Measurements from ENCODE around the gene CEP76.

The CEP76 gene

GRCh38 chr18:12750076-12750714 is 47.7 kb upstream of the CEP76 start:
- Histone ChIP-seq H3K36me3 (ENCODE audit: control insufficient read depth in 1 of 2, insufficient read depth in 2 of 2, low read length in 2 of 2) (no peaks in the 10 kb centered on the region), H2BK12ac (ENCODE audit: low read length) (no peak overlapping the region), H2AK5ac (ENCODE audit: low read length) (no peak overlapping the region), H4K91ac (ENCODE audit: low read depth, low read length) (no peak overlapping the region), H2BK5ac (ENCODE audit: low read depth, low read length, poor library complexity) (no peak overlapping the region), H3K4ac (ENCODE audit: low read depth, low read length) (no peak overlapping the region), H3K9me3 (ENCODE audit: insufficient read depth, low read depth, low read length) (peaks cover 4% of the 10 kb centered on the region), H2AFZ (ENCODE audit: insufficient read depth, low read length, poor library complexity) (no peak overlapping the region), H4K12ac (ENCODE audit: low read depth, low read length) (no peak overlapping the region), H3K79me2 (ENCODE audit: control insufficient read depth, insufficient read depth, low read length, poor library complexity) (no peaks in the 10 kb centered on the region), H3K14ac (ENCODE audit: low read length) (no peak overlapping the region), H4K8ac (ENCODE audit: low read depth, low read length) (no peak overlapping the region), H3K79me1 (ENCODE audit: low read length) (no peaks in the 10 kb centered on the region), H3K4me2 (ENCODE audit: low read length) (no peak overlapping the region), H3K27me3 (ENCODE audit: insufficient read depth, low read length) (no peaks in the 10 kb centered on the region), H3K18ac (ENCODE audit: low read length) (no peak overlapping the region), H3K4me1 (ENCODE audit: control insufficient read depth in 1 of 2, insufficient read depth in 2 of 2, low read length in 2 of 2) (peaks cover 0 to 2% of the 10 kb centered on the region in 2 experiments), H3K9ac (ENCODE audit: low read length) (no peak overlapping the region), H2BK120ac (ENCODE audit: insufficient read depth, low read length, poor library complexity) (no peak overlapping the region), H3K27ac (ENCODE audit: low read depth, low read length) (no peak overlapping the region), H3K4me3 (ENCODE audit: low read depth, low read length) (no peak overlapping the region), H3K23ac (ENCODE audit: low read length) (no peak overlapping the region)
- WGBS (ENCODE audit: extremely low coverage, insufficient coverage, insufficient read length), result no CpG with 5 or more reads among the region's 14 CpGs
- DNase-seq, result peak in 1 of 2 donors; percentile 63

- no peak overlapping the region for H4K8ac ChIP-seq (ENCODE audit: low read depth, low read length)
- no CpG with 5 or more reads among the region's 13 CpGs for WGBS (ENCODE audit: extremely low coverage, insufficient coverage, insufficient read length)
- H3K36me3 ChIP-seq (ENCODE audit: control insufficient read depth in 1 of 2, insufficient read depth in 2 of 2, low read length in 2 of 2), result no peaks in the 10 kb centered on the region
- no peak for DNase-seq
- H3K27ac ChIP-seq (ENCODE audit: low read depth, low read length), result no peak overlapping the region
- H3K4me2 ChIP-seq (ENCODE audit: low read length), result no peak overlapping the region
- H3K14ac ChIP-seq (ENCODE audit: low read length), result no peak overlapping the region
- no peak overlapping the region for H2BK12ac ChIP-seq (ENCODE audit: low read length)
- no peak overlapping the region for H2AFZ ChIP-seq (ENCODE audit: insufficient read depth, low read length, poor library complexity)
- H3K4me3 ChIP-seq (ENCODE audit: low read depth, low read length), result peak overlapping the region; percentile 50
- H2BK120ac ChIP-seq (ENCODE audit: insufficient read depth, low read length, poor library complexity), result no peak overlapping the region
- H3K27me3 ChIP-seq (ENCODE audit: insufficient read depth, low read length), result no peaks in the 10 kb centered on the region
- no peak overlapping the region for H2AK5ac ChIP-seq (ENCODE audit: low read length)
- H4K91ac ChIP-seq (ENCODE audit: low read depth, low read length), result no peak overlapping the region
- H3K4ac ChIP-seq (ENCODE audit: low read depth, low read length), result no peak overlapping the region
- no peak overlapping the region for H3K23ac ChIP-seq (ENCODE audit: low read length)
- H4K12ac ChIP-seq (ENCODE audit: low read depth, low read length), result no peak overlapping the region
- no peak overlapping the region for H2BK5ac ChIP-seq (ENCODE audit: low read depth, low read length, poor library complexity)
- H3K4me1 ChIP-seq (ENCODE audit: control insufficient read depth in 1 of 2, insufficient read depth in 2 of 2, low read length in 2 of 2), result peaks cover 0 to 2% of the 10 kb centered on the region in 2 experiments
- peaks cover 4% of the 10 kb centered on the region for H3K9me3 ChIP-seq (ENCODE audit: insufficient read depth, low read depth, low read length)
- no peaks in the 10 kb centered on the region for H3K79me2 ChIP-seq (ENCODE audit: control insufficient read depth, insufficient read depth, low read length, poor library complexity)
- H3K18ac ChIP-seq (ENCODE audit: low read length), result no peak overlapping the region
- no peak overlapping the region for H3K9ac ChIP-seq (ENCODE audit: low read length)
- no peaks in the 10 kb centered on the region for H3K79me1 ChIP-seq (ENCODE audit: low read length)
Observed at GRCh38 chr18:12749121-12749520, 46.6 kb upstream of the CEP76 start.

GRCh38 chr18:12748671-12749070 is 46.1 kb upstream of the CEP76 start:
- Histone ChIP-seq H4K91ac (ENCODE audit: low read depth, low read length) (no peak overlapping the region), H3K36me3 (ENCODE audit: control insufficient read depth in 1 of 2, insufficient read depth in 2 of 2, low read length in 2 of 2) (no peaks in the 10 kb centered on the region), H2BK120ac (ENCODE audit: insufficient read depth, low read length, poor library complexity) (no peak overlapping the region), H3K27ac (ENCODE audit: low read depth, low read length) (no peak overlapping the region), H2BK12ac (ENCODE audit: low read length) (no peak overlapping the region), H3K18ac (ENCODE audit: low read length) (no peak overlapping the region), H3K9ac (ENCODE audit: low read length) (no peak overlapping the region), H3K4me2 (ENCODE audit: low read length) (no peak overlapping the region), H4K12ac (ENCODE audit: low read depth, low read length) (no peak overlapping the region), H3K4ac (ENCODE audit: low read depth, low read length) (no peak overlapping the region), H3K27me3 (ENCODE audit: insufficient read depth, low read length) (no peaks in the 10 kb centered on the region), H3K23ac (ENCODE audit: low read length) (no peak overlapping the region), H3K79me1 (ENCODE audit: low read length) (no peaks in the 10 kb centered on the region), H2AFZ (ENCODE audit: insufficient read depth, low read length, poor library complexity) (no peak overlapping the region), H3K9me3 (ENCODE audit: insufficient read depth, low read depth, low read length) (peaks cover 4% of the 10 kb centered on the region), H4K8ac (ENCODE audit: low read depth, low read length) (no peak overlapping the region), H3K4me1 (ENCODE audit: control insufficient read depth in 1 of 2, insufficient read depth in 2 of 2, low read length in 2 of 2) (peaks cover 0 to 2% of the 10 kb centered on the region in 2 experiments), H3K4me3 (ENCODE audit: low read depth, low read length) (no peak overlapping the region), H2AK5ac (ENCODE audit: low read length) (no peak overlapping the region), H3K14ac (ENCODE audit: low read length) (no peak overlapping the region), H2BK5ac (ENCODE audit: low read depth, low read length, poor library complexity) (no peak overlapping the region), H3K79me2 (ENCODE audit: control insufficient read depth, insufficient read depth, low read length, poor library complexity) (no peaks in the 10 kb centered on the region)
- WGBS (ENCODE audit: extremely low coverage, insufficient coverage, insufficient read length), result no CpG with 5 or more reads among the region's 5 CpGs
- no peak for DNase-seq

GRCh38 chr18:12747530-12748315 is 45.2 kb upstream of the CEP76 start:
- no peak overlapping the region for H3K18ac ChIP-seq (ENCODE audit: low read length)
- no peak overlapping the region for H2AK5ac ChIP-seq (ENCODE audit: low read length)
- H3K79me1 ChIP-seq (ENCODE audit: low read length), result no peaks in the 10 kb centered on the region
- no peaks in the 10 kb centered on the region for H3K79me2 ChIP-seq (ENCODE audit: control insufficient read depth, insufficient read depth, low read length, poor library complexity)
- H3K4ac ChIP-seq (ENCODE audit: low read depth, low read length), result no peak overlapping the region
- H3K27me3 ChIP-seq (ENCODE audit: insufficient read depth, low read length), result no peaks in the 10 kb centered on the region
- H3K4me2 ChIP-seq (ENCODE audit: low read length), result no peak overlapping the region
- H3K14ac ChIP-seq (ENCODE audit: low read length), result no peak overlapping the region
- no peak overlapping the region for H2BK12ac ChIP-seq (ENCODE audit: low read length)
- no peak overlapping the region for H3K4me3 ChIP-seq (ENCODE audit: low read depth, low read length)
- H4K8ac ChIP-seq (ENCODE audit: low read depth, low read length), result no peak overlapping the region
- no peak overlapping the region for H3K27ac ChIP-seq (ENCODE audit: low read depth, low read length)
- peaks cover 4% of the 10 kb centered on the region for H3K9me3 ChIP-seq (ENCODE audit: insufficient read depth, low read depth, low read length)
- H3K23ac ChIP-seq (ENCODE audit: low read length), result no peak overlapping the region
- DNase-seq, result no peak
- no peak overlapping the region for H2BK120ac ChIP-seq (ENCODE audit: insufficient read depth, low read length, poor library complexity)
- H4K91ac ChIP-seq (ENCODE audit: low read depth, low read length), result no peak overlapping the region
- H4K12ac ChIP-seq (ENCODE audit: low read depth, low read length), result no peak overlapping the region
- no peaks in the 10 kb centered on the region for H3K36me3 ChIP-seq (ENCODE audit: control insufficient read depth in 1 of 2, insufficient read depth in 2 of 2, low read length in 2 of 2)
- WGBS (ENCODE audit: extremely low coverage, insufficient coverage, insufficient read length), result no CpG with 5 or more reads among the region's 8 CpGs
- peaks cover 0 to 2% of the 10 kb centered on the region in 2 experiments for H3K4me1 ChIP-seq (ENCODE audit: control insufficient read depth in 1 of 2, insufficient read depth in 2 of 2, low read length in 2 of 2)
- no peak overlapping the region for H2BK5ac ChIP-seq (ENCODE audit: low read depth, low read length, poor library complexity)
- no peak overlapping the region for H3K9ac ChIP-seq (ENCODE audit: low read length)
- no peak overlapping the region for H2AFZ ChIP-seq (ENCODE audit: insufficient read depth, low read length, poor library complexity)
